ENCODE data around the gene LRIG1.

- TF ChIP-seq CTCF (IDR thresholded peaks at IDR 0.05) (no peak), POLR2A (IDR thresholded peaks at IDR 0.05) (no peak), POLR2AphosphoS5 (IDR thresholded peaks at IDR 0.05) (no peak)
Observed at GRCh38 chr3:66502981-66503380, 2.2 kb upstream of the LRIG1 start.

All from breast epithelium (tissue), 3 donors.